Activated T-cell treated with anti-CD3 and anti-CD28 coated beads for 4 hours (primary cell): ENCODE results near the gene XNDC1N.
A peak's percentile ranks its signal among the peaks of the same experiment; 100 is the strongest.
"Not testable (repeated sequence)": the region's sequence is repeated elsewhere in the genome, so short reads cannot be mapped to it uniquely, and the experiment has no call there.

Experiments used
- DNase-seq: peaks from one replicate; pipeline ENCODE4 v3.0.0-alpha.2; 2020

Gene XNDC1N

DNA sequence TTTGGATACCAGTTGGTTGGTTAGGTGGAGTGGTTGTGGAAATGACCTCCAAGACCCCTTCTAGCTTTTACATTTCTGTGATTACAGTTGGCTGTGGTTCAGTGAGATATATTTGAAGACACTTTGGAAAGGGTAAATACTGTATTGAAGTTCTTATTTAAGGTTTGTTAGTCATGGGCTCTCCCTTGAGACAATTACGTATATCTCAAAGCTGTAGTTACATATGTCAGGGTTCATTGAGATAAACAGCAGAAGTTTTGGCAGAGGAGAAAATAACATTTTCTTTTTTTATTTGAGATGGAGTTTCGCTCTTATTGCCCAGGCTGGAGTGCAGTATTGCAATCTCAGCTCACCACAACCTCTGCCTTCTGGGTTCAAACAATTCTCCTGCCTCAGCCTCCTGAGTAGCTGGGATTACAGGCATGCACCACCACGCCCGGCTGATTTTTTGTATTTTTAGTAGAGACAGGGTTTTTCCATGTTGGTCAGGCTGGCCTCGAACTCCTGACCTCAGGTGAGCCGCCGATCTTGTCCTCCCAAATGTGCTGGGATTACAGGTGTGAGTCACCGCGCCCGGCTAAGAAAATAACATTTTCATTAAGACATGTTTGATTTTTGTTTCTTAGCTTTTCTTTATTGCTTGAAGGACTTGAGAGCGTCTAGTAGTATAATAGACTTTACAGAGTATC lies 2.3 kb upstream of the XNDC1N start:
- no peak for DNase-seq

DNA sequence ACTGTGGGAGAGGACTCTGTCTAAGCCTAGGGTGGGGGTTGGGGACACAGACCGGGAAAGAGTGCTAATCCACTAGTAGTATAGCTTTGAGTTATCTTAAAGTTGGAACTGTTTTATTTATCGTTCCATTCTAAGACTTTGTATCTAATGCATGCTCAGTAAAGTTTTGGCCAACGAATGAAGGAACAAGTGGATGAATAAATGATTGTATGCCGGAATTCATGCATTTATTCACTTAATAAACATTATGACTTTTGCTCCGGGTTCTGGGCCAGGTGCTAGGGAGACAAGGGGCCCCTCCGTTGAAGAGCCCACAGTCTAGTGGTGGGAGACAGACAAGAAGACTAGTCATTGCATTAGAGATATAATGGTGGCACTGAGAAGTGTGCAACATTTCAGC lies 1.1 kb upstream of the XNDC1N start:
- no peak for DNase-seq

DNA sequence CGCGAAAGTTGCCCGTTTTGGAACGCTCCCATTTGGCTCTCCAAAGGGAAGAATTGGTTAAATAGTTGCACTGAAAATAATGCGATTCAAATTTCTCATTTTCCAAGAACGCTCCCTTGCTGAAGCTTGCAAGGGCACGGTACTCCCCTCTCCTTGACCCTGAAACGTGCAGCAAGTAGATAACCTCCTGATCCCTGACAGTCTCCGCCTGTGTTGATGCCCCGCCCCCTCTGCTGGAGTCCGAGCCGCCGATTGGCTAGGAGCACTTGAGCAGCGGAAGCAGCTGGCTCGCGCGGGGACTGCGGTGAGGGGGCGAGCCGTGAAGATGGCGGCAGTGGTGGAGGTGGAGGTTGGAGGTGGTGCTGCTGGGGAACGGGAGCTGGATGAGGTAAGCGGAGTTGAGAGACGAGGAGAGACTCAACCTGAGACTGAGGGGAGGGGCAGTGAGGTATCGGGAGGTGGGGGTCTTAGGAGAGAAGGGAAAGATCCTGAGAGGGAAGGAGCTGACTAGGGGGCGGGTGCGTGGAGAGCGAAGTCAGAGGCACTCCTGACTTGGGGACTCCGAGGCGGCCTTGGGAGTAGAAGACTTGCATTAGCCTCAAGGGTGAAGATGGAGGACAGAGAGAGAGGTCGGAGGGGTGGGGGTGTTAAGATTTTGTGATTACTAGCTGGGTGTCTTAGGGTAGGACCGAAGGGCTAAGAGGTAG lies 496 bp upstream of the XNDC1N start, which contains the start of gene RNF121:
Gene RNF121, plus strand, starts transcription at position 310 of the 707 bp plus-strand sequence. Its CDS starts 16 bp downstream, at position 326.
- peak; percentile 98 for DNase-seq

DNA sequence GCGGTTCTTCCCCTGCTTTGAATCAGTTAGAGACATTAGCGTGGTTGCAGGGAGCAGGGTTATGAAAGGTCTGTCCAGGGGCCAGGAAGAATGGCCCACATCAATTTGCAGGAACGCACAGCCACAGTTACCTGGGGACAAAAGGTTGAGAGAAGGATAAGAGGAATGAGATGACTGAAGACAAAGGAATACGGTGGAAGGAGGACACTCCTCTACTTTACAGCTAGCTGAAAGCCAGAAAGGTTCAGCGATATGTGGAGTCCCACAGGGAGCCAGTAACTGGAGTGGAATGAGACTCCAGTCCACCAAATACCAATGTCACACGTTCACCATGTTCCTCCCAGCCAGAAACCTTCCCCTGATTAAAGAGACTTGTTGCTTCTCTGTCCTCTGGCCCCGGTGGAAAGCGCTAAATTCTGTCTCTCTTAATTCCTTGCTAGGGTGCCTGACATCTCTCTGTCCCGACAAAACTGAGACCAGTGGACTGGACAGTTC lies 10.7 kb downstream of the XNDC1N start:
- no peak for DNase-seq

DNA sequence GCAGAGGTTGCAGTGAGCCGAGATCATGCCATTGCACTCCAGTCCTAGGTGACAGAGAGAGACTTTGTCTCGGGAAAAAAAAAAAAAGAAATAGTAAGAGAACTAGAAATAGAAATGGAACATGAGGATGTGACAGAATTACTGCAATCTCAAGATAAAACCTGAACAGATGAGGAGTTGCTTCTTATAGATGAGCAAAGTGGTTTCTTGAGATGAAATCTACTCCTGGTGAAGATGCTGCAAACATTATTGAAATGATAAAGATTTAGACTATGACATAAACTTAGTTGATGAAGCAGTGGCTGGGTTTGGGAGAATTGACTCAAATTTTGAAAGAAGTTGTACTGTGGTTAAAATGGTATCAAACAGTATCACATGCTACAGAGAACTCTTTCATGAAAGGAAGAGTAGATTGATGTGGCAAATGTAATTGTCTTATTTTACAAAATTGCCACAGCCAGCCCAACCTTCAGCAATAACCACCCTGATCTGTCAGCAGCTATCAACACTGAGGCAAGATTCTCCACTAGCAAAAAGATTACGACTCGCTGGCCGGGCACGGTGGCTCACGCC lies 13.7 kb downstream of the XNDC1N start:
- no peak for DNase-seq

DNA sequence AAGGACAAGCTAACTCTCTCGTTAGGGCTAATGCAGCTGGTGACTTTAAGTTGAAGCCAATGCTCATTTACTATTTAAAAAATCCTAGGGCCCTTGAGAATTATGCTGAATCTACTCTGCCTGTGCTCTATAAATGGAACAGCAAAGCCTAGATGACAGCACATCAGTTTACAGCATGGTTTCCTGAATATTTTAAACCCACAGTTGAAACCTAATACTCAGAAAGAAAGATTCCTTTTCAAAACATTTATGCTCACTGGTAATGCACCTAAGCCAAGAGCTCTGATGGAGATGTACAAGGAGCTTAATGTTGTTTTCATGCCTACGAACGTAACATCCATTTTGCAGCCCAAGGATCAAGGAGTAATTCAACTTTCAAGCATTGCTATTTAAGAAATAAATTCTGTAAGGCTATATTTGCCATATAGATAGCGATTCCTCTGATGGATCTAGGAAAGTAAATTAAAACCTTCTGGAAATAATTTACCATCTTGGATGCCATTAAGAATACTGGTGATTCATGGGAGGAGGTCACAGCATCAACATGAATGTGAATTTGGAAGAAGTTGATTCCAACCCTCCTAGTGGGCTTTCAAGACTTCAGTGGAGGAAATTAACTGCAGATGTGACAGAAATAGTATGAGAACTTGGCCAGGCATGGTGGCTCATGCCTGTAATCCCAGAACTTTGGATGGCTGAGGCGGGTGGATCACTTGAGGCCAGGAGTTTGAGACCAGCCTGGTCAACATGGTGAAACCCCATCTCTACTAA lies 14.5 kb downstream of the XNDC1N start:
- no peak for DNase-seq

DNA sequence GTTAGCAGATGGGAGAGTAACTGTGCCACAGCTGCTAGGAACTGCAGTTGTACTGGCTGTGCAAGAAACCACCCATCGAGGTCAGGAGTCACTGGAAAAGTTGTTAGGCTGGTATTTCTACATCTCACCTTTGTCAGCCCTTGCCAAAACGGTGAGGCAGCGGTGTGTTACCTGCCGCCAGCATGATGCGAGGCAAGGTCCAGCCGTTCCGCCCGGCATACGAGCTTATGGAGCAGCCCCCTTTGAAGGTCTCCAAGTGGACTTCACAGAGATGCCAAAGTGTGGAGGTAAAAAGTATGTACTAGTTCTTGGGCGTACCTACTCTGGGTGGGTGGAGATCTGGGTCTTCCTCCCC lies 16.4 kb downstream of the XNDC1N start:
- DNase-seq: not testable (repeated sequence)

DNA sequence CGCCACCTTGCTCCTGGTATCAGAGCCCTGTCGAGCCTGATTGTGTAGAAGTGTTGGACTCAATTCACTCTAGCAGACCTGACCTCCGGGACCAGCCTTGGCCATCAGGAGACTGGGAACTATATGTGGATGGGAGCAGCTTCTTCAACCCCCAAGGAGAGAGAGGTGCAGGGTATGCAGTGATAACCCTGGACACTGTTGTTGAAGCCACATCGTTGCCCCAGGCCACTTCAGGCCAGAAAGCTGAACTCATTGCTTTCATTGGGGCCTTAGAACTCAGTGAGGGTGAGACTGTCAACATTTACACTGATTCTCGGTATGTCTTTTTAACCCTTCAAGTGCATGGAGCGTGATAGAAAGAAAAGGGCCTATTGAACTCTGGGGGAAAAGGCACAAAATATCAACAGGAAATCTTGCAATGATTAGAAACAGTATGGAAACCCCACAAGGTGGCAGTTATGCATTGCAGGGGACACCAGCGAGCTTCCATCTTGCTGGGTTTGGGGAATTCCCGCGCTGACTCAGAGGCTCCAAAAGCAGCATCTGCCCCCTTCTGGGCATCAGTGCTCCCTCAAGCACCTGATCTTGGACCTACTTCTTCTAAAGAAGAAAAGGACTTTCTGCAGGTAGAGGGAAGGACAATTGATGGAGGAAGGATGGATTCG lies 16.9 kb downstream of the XNDC1N start:
- peak; percentile 40 for DNase-seq

DNA sequence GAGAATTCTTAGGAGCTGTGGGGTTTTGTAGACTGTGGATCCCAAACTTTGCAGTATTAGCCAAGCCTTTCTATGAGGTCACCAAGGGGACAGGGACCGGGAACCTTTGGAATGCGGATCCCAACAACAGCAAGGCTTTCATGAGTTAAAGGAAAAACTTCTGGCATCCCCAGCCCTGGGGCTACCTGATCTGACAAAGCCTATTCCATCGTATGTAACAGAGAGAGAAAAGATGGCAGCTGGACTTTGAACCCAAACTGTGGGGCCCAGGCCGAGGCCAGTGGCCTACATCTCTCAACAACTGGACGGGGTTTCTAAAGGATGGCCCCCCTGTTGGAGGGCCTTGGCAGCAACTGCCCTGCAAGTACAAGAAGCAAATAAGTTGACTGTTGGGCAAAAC lies 17.6 kb downstream of the XNDC1N start:
- DNase-seq: not testable (repeated sequence)

DNA sequence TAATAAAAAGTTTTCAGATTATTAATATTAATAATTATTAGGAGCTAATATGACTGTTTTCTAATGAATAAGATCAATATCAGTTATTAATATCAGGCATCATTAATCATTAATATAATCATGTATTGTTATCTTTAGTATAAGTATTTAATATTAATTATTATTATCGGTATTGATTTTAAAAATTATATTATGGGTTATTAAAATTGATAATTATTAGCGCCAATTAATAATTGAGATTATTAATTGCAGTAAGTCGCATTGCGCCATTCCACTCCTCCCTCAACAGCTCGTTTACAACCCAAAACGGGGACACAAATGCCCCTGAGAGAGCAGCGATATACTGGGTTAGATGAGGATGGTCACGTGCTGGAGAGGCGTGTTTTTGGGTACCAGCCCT lies 20.2 kb downstream of the XNDC1N start:
- DNase-seq: no peak

DNA sequence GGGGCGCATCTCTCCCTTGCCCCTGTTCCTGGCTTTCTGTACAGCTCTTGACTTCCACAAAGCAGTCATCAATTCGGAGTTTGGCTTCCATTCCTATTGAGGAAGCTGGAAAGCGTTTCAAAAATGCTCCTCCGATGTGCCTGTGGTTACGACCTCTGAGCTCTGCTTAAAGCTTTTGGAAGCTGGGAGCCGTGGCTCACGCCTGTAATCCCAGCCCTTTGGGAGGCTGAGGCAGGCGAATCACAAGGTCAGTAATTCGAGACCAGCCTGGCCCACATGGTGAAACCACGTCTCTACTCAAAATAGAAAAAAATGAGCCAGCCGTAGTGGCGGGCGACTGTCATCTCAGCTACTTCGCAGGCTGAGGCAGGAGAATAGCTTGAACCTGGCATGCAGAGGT lies 27.3 kb downstream of the XNDC1N start:
- not testable (repeated sequence) for DNase-seq

DNA sequence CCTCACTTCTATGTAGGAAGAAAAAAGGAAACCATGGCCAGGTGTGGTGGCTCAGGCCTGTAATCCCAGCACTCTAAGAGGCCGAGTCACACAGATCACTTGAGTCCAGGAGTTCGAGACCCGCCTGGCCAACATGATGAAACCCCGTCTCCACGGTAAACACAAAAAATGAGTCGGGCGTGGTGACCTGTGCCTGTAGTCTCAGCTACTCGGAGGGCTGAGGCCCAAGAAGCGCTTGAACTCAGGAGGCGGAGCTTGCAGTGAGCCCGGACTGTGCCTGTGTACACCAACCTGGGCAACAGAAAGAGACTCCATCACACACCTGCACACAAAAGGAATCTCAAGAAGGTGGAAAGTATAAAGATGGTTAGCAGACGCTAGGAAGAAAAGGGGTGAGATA lies 32.4 kb downstream of the XNDC1N start:
- no peak for DNase-seq

DNA sequence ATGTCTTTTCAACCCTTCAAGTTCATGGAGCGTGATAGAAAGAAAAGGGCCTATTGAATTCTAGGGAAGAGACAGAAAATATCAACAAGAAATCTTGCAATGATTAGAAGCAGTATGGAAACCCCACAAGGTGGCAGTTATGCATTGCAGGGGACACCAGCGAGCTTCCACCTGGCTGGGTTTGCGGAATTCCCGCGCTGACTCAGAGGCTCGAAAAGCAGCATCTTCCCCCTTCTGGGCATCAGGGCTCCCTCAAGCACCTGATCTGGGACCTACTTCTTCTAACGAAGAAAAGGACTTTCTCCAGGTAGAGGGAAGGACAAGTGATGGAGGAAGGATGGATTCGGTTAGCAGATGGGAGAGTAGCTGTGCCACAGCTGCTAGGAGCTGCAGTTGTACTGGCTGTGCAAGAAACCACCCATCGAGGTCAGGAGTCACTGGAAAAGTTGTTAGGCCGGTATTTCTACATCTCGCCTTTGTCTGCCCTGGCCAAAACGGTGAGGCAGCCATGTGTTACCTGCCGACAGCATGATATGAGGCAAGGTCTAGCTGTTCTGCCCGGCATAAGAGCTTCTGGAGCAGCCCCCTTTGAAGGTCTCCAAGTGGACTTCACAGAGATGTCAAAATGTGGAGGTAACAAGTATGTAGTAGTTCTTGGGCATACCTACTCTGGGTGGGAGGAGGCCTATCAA lies 39.1 kb downstream of the XNDC1N start:
- not testable (repeated sequence) for DNase-seq

DNA sequence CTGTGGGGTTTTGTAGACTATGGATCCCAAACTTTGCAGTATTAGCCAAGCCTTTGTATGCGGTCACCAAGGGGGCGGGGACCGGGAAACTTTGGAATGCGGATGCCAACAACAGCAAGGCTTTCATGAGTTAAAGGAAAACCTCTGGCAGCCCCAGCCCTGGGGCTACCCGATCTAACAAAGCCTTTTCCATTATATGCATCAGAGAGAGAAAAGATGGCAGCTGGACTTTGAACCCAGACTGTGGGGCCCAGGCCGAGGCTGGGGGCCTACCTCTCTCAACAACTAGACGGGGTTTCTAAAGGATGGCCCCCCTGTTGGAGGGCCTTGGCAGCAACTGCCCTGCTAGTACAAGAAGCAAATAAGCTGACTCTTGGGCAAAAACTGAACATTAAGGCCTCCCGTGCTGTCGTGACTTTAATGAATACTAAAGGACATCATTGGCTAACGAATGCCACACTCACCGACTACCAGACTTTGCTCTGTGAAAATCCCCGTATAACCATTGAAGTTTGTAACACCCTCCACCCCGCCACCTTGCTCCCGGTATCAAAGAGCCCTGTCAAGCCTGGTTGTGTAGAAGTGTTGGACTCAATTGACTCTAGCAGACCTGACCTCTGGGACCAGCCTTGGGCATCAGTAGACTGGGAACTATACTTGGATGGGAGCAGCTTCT lies 39.9 kb downstream of the XNDC1N start:
- not testable (repeated sequence) for DNase-seq

DNA sequence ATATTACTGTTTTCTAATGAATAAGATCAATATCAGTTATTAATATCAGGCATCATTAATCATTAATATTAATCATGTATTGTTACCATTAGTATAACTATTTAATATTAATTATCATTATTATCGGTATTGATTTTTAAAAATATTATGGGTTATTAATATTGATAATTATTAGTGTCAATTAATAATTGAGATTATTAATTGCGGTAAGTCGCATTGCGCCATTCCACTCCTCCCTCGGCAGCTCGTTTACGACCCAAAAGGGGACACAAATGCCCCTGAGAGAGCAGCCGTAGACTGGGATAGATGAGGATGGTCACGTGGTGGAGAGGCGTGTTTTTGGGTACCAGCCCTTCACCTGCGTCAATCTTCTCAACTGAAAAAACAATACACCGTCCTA lies 42.6 kb downstream of the XNDC1N start:
- not testable (repeated sequence) for DNase-seq
